Activated T-cell treated with anti-CD3 and anti-CD28 coated beads, Interleukin-2, amount 50 U/mL, for 48 hours (primary cell): ENCODE results near the gene CCDC80.
"Not testable (repeated sequence)": the region's sequence is repeated elsewhere in the genome, so short reads cannot be mapped to it uniquely, and the experiment has no call there.

Experiments
- DNase-seq, 2 experiments: peaks; one replicate each; pipeline ENCODE4 v3.0.0-alpha.2; 2020

Gene CCDC80

DNA sequence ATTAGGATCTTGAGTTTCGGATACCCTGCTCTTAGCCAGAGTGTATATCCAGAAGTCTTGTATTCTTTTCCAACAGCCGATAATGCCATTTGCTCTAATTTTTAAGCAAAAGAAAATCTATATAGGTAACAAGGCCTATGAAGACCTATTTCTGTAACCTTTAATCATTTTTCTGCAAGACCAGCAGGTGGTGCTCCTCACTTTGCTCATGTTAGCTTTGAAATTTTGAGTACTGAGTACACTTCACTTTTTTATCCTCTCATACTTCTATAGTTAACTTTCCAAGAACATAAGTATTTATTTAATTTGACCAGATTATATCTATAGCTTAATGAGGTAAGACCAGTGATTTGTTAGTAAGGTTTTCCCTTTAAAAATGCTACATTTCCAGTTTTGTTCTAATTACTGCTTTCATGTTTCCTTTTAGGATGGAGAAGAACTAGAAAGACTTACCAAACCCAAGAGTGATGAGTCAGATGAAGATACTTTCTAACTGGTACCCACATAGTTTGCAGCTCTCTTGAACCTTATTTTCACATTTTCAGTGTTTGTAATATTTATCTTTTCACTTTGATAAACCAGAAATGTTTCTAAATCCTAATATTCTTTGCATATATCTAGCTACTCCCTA lies 58.6 kb downstream of the CCDC80 start:
- peak; percentile 28 to 38 for DNase-seq

DNA sequence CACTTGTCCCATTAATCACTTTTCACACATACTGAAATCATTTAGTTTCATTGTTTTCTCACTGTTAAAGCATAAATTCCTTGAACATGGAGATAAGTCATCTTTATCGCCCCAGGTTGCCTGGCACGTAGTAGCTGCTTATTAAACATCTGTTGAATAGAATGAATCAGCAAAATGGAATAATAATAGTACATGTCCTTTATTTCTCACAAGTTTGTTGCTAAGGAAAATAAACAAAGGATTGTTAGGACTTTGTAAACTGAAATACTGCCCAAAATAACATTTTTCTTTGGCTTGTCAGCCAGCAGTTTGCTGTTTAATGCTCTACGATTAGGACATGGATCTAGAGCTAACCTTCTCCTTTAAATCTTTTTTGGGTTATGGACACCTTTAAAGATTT lies 61.2 kb downstream of the CCDC80 start:
- DNase-seq, result no peak

DNA sequence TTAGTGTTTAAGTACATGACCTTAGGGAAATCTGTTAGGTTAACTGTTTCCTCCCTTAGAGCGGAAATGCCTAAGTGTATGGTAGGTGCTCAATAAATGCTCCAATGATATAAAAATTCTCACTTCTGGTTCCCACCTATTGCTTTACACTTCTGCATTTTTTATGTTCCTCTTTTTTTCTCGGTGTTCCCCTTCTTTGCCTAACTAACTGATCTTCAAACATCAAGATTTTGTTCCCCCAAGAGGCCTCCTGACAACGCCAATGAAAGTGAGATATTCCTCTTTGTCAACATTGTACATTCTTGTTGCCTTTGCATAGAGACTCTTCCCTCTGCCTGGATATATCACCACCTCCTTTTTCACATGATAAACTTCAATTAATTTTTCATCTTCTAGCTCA lies 61.7 kb downstream of the CCDC80 start:
- no peak for DNase-seq

DNA sequence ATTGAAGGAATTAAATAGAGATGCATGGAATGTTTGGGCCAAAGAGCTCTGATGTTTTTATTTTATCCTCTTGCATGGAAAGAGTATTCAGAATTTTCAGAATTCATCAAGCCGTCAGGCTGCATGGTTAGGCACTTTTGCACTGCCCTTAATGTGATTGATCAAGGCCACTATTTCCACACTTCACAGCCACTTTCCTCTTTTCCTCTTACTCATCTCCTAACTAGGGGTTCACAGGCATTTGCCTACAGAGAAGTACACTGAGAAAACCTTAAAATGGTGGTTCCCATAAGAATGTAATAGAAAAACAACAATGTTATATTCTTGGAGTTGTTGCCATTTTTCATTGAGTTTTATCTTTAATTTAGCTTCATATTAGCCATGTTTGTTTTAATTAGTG lies 68.2 kb downstream of the CCDC80 start:
- no peak for DNase-seq

- DNase-seq, result no peak
These were observed 71.7 kb downstream of the CCDC80 start for GRCh38 chr3:112569265-112569664.

DNA sequence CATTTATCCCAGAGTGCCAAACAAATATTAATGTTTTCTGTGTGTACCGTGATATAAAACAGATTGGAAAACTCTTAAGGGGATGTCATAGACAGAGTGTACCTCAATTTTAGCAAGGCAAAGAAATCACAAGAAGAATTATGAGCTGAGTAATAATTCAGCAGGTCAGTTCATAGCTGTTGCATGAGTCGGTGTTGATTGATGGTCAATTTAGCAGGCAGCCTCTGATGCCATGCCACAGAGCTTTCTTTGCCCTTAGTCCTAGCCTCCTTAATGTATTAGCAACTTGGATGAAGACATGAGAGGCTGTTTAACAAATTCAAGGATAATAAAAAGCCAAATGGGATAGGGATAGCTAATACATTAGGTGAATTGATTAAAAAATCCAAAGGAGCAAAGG lies 72.3 kb downstream of the CCDC80 start:
- DNase-seq, result no peak

GRCh38 chr3:112564940-112565305 lies 76.0 kb downstream of the CCDC80 start:
- DNase-seq, result no peak

DNA sequence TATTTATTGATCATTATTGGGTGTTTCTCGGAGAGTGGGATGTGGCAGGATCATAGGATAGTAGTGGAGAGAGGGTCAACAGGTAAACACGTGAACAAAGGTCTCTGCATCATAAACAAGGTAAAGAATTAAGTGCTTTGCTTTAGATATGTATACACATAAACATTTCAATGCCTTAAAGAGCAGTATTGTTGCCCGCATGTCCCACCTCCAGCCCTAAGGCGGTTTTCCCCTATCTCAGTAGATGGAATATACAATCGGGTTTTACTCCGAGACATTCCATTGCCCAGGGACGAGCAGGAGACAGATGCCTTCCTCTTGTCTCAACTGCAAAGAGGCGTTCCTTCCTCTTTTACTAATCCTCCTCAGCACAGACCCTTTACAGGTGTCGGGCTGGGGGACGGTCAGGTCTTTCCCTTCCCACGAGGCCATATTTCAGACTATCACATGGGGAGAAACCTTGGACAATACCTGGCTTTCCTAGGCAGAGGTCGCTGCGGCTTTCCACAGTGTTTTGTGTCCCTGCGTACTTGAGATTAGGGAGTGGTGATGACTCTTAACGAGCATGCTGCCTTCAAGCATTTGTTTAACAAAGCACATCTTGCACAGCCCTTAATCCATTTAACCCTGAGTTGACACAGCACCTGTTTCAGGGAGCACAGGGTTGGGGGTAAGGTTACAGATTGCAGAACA lies 76.5 kb downstream of the CCDC80 start:
- DNase-seq, result not testable (repeated sequence)

DNA sequence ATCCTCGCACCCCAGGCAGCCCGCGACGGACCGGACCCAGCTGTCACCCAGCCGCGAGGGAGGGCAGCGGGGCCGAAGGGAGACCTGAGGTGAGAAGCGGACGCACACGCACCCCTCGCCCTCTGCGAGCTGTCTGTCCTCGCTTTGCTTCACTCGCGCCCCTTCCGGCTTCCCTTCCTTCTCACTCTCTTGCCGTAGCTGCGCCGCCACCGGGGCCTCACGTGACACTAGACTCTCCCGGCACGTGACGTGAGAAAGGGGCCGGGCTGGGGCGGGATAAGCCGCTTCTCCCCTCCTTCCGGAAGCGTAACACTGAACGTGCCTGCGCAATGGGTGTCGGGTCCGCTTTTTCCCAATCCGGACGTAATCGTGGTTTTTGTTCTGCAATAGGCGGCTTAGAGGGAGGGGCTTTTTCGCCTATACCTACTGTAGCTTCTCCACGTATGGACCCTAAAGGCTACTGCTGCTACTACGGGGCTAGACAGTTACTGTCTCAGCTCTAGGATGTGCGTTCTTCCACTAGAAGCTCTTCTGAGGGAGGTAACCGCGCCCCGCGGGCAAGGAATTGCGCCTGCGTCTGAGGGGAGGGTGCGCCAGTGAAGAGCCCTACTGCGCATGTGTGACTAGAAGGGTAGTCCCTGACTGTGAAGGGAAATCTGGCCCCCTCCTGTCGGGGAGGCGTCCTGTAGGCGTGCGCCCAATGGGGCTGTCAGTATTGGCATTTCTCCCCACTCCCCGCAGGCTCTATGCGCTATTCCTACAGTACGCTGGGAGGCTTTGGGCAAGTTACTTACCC lies 79.0 kb downstream of the CCDC80 start, which contains the start of the genes ATG3 and SLC35A5:
ATG3 (minus strand) TSS at position 229 of the 796 bp plus-strand sequence. CDS start 434 bp downstream, outside the sequence.
SLC35A5 (plus strand) TSS at position 312 of the 796 bp plus-strand sequence. CDS start 1,359 bp downstream, outside the sequence.
- DNase-seq, result peak; percentile 99

- peak in 1 of 2 experiments; percentile 90 for DNase-seq
These were observed 79.5 kb downstream of the CCDC80 start for GRCh38 chr3:112561484-112561733.

DNA sequence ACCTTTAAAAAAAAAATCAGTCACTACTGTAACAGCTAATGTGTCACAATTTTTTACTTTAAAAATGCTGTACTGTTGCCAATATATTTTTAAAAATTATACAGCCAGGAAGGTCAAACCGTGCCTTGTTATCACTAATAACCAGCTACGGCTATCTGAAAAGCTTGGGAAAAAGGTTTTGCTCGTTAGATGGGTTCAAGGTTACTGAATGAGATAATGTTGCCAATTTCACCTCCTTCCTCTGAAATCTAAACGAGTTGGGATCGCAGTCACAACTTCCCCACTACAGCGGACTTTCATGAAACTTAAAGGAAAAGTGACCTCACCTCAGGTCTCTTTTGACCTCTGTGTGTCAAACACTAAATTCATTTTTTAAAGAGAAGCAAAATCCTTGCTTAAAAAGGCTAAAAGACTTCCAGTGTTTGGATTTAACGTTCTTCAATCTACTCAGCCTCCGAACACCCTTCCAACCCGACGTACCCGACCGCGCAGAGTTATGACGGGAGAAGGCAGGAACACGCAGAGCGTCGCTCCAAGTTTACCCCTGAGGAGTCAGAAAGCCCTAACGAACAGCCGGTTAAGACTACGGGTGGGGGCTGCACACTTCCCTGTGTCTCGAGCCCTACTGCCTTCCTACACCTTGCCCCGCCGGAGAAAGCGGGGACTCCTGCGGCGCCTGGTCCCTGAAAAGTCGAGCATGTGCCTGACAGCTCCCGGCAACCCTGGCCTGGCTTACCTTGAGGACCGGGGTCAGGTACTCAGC lies 80.0 kb downstream of the CCDC80 start:
- peak; percentile 83 to 85 for DNase-seq

DNA sequence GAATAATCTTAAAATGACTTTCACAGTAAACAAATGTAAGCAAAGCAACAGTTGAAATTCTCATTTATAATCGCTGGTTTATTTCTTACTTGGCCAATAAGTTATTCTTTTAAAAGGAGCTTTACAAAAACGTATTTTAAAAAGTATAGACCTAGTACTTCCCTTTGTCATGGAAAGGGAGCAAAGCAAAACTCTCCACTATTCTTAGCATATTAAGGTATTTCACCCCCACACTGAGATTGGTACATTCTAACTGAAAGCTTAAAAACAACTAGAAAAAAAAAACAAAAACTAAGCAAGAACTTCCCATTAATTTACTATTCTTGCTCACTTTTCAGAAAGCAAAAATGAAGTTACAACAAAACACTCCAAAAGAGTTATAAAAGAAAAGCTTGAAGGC lies 80.6 kb downstream of the CCDC80 start:
- DNase-seq, result no peak

DNA sequence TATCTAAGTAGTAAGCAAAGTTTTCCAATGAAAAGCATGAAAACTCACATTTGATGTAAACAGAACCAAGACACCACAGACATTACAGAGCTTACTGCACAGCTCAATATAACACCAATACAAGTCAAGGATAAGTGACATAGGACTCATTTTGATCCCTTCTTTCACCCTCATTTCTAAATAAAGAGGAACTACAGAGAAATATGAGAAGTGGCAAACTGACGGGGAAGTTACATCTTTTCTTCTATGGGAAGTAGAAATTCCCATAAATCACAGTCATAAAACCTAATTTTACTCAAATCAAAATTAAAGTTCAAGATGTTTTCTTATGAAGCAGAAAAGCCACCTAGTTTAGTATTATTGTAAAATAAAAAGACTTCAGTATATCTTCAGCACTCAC lies 83.0 kb downstream of the CCDC80 start:
- no peak for DNase-seq

DNA sequence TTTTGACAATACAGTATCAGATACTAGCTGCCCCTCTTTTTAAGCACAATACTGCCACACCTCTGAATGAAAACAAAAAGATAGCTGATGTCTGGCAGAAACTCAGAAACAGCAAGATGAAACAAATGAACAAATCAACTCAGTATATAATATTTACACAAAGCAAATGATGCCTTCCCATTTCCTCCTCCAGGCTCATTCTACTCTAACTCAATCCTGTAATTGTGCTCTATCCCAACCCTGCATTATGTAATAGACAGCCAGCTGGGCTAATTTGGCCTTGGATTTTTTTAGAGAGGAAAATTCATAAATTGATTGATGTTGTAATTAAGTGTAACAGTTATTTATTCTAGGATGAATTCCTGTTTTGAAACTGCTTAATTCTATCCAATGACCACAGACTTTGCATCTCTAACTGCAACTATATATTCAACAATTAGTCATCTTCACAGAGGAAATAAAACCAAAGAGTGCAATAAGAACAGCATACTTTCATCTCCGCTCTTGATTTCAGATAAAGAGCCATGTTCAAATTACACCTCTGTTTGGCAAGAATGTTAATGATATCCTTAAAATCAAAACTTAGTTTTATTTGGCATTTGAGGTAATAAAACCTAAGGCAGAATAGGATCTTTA lies 85.3 kb downstream of the CCDC80 start:
- DNase-seq, result no peak

GRCh38 chr3:112550859-112551258 lies 90.1 kb downstream of the CCDC80 start:
- DNase-seq, result no peak
